ENCODE data around the gene CXorf38. TPM values are rescaled to one million over a fixed set of nuclear protein-coding genes. Genes with fewer than 3 reads are reported as not detected.

CXorf38 gene
- total RNA-seq, 1 donor, result 29.8 TPM

- no peaks in the 10 kb centered on the region for H3K9me3 ChIP-seq (ENCODE audit: low read depth, low read length)
- H3K4me1 ChIP-seq (ENCODE audit: insufficient read depth, low read length), result peaks cover 7% of the 10 kb centered on the region
- H3K27me3 ChIP-seq (ENCODE audit: insufficient read depth, low read length), result no peaks in the 10 kb centered on the region
- H3K4me3 ChIP-seq (ENCODE audit: low read length), result no peak overlapping the region
Observed at GRCh38 chrX:40651620-40652223, 4.4 kb upstream of the CXorf38 start.

- H3K4me3 ChIP-seq (ENCODE audit: low read length), result peak overlapping the region; percentile 80
- peaks cover 32% of the 10 kb centered on the region for H3K4me1 ChIP-seq (ENCODE audit: insufficient read depth, low read length)
- no peaks in the 10 kb centered on the region for H3K27me3 ChIP-seq (ENCODE audit: insufficient read depth, low read length)
- no peaks in the 10 kb centered on the region for H3K9me3 ChIP-seq (ENCODE audit: low read depth, low read length)
Observed at GRCh38 chrX:40646489-40647306, 663 bp downstream of the CXorf38 start.

DNA sequence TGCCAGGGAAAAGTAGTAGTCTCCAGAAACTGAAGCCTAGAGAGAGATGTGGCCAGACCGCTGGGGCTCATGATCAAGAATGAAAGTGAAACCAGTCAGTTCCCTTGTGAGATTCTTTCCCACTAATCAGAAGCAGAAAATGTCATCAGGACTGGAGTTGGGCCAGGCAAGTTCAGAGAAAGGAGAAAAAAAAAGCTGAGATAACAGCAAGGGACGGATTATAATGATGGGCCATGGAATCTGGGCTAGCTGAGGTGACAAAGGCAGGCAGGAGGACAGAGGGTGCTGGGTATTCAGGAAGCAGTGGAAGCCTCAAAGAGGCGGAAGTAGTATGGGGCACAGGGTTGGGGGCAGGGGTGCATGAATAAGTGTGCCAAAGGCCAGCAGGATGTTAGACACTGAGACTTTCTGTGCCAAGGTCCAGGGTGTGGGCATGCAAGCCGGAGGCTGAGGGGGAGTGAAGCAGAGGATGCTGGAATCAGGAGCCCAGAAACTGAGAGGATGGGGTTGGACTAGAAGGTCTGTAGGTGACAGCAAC, 2.5 kb downstream of the CXorf38 start:
- H3K27me3 ChIP-seq (ENCODE audit: insufficient read depth, low read length), result no peaks in the 10 kb centered on the region
- no peaks in the 10 kb centered on the region for H3K9me3 ChIP-seq (ENCODE audit: low read depth, low read length)
- H3K4me1 ChIP-seq (ENCODE audit: insufficient read depth, low read length), result peaks cover 47% of the 10 kb centered on the region
- H3K4me3 ChIP-seq (ENCODE audit: low read length), result peak overlapping the region; percentile 46

- Histone ChIP-seq H3K9me3 (ENCODE audit: low read depth, low read length) (no peaks in the 10 kb centered on the region), H3K4me1 (ENCODE audit: insufficient read depth, low read length) (peaks cover 48% of the 10 kb centered on the region), H3K27me3 (ENCODE audit: insufficient read depth, low read length) (no peaks in the 10 kb centered on the region), H3K4me3 (ENCODE audit: low read length) (peak overlapping the region; percentile 46)
Observed at GRCh38 chrX:40644176-40644575, 3.2 kb downstream of the CXorf38 start.

DNA sequence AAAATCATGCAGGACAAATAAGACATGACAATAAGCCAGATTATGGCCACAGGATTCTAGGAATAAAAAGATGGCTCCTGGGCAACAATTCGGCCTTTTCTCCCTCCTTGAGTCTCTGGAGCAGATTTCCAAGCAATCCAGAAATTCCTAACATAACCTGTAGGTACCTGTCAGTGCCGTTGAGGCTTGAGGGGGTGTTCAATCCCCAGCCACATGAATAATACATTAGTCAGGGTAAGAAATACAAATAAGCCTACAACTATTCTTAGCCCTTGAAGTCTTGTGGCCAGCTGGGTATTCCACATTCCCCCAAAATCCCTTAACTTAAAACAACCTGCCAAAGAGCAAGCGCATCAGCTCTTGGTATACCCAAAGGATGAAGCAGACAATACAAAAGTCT, 9.7 kb downstream of the CXorf38 start:
- H3K4me1 ChIP-seq (ENCODE audit: insufficient read depth, low read length), result peaks cover 33% of the 10 kb centered on the region
- no peaks in the 10 kb centered on the region for H3K27me3 ChIP-seq (ENCODE audit: insufficient read depth, low read length)
- H3K4me3 ChIP-seq (ENCODE audit: low read length), result no peak overlapping the region
- no peaks in the 10 kb centered on the region for H3K9me3 ChIP-seq (ENCODE audit: low read depth, low read length)

DNA sequence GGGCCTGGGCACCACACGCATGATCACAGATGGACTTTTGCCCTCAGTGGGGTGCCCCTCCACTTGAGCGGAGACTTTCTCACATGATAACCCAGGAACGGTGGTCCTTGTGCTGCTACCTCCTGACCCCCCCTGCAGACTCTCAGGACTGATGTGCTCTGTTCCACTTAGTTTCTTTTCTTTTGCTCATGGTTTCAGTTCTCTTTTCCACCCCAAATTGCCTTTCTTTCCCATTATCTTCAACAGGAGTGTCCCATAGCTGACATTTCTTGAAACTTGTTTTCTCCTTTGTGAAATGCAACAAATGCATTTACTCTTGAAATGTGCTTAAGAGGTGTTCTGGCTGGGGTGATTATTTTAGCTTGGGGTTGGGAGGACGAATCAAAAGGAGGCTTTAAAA, 15.2 kb downstream of the CXorf38 start:
- Histone ChIP-seq H3K4me1 (ENCODE audit: insufficient read depth, low read length) (peaks cover 8% of the 10 kb centered on the region), H3K4me3 (ENCODE audit: low read length) (no peak overlapping the region), H3K9me3 (ENCODE audit: low read depth, low read length) (no peaks in the 10 kb centered on the region), H3K27me3 (ENCODE audit: insufficient read depth, low read length) (no peaks in the 10 kb centered on the region)

DNA sequence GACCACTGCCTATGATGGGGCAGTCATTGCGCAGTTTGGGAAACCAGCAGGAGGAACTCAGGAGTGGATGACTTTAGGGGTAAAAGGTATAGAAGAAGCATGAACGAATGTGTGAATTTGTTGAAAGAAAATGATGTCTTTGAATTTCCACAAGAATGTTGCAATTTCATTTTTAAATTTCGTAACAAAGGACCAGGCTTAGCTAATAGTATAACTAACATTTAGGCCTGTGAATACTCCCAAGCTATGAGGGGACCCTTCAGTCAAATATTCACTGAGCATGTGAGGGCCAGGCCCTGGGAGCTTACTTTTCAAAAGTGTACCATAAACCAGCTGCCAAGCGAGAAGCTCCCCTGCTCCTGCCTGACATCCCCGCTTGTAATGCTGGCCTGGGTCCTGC, 18.9 kb downstream of the CXorf38 start:
- Histone ChIP-seq H3K9me3 (ENCODE audit: low read depth, low read length) (no peaks in the 10 kb centered on the region), H3K27me3 (ENCODE audit: insufficient read depth, low read length) (no peaks in the 10 kb centered on the region), H3K4me3 (ENCODE audit: low read length) (no peak overlapping the region), H3K4me1 (ENCODE audit: insufficient read depth, low read length) (peaks cover 7% of the 10 kb centered on the region)

DNA sequence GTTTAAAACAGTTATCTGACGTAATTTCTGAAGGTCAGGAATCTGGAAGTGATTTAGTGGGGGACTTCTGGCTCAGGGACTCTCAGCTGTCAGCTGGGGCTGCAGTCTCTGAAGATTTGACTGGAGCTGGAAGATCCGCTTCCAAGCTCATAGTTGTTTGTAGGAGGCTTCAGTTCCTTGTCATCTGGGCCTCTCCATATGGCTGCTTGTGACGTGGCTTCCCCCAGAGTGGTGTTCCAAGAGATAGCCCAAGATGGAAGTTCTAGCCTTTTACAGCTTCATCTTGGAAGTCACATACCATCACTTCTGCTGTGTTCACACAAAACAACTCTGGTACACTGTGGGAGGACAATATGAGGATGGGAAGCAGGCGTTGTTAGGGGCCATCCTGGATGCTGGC, 22.1 kb downstream of the CXorf38 start:
- no peak overlapping the region for H3K4me3 ChIP-seq (ENCODE audit: low read length)
- H3K9me3 ChIP-seq (ENCODE audit: low read depth, low read length), result no peaks in the 10 kb centered on the region
- no peaks in the 10 kb centered on the region for H3K4me1 ChIP-seq (ENCODE audit: insufficient read depth, low read length)
- no peaks in the 10 kb centered on the region for H3K27me3 ChIP-seq (ENCODE audit: insufficient read depth, low read length)

GRCh38 chrX:40623665-40624064, 23.7 kb downstream of the CXorf38 start:
- H3K27me3 ChIP-seq (ENCODE audit: insufficient read depth, low read length), result no peaks in the 10 kb centered on the region
- no peaks in the 10 kb centered on the region for H3K4me1 ChIP-seq (ENCODE audit: insufficient read depth, low read length)
- H3K9me3 ChIP-seq (ENCODE audit: low read depth, low read length), result no peaks in the 10 kb centered on the region
- no peak overlapping the region for H3K4me3 ChIP-seq (ENCODE audit: low read length)

- Histone ChIP-seq H3K27me3 (ENCODE audit: insufficient read depth, low read length) (no peaks in the 10 kb centered on the region), H3K4me3 (ENCODE audit: low read length) (no peak within 1 kb of the TSS), H3K9me3 (ENCODE audit: low read depth, low read length) (no peaks in the 10 kb centered on the region), H3K4me1 (ENCODE audit: insufficient read depth, low read length) (no peaks in the 10 kb centered on the region)
Observed at GRCh38 chrX:40623139-40623536, 24.2 kb downstream of the CXorf38 start, which contains the start of gene MPC1L. MPC1L (plus strand) TSS chrX:40623428; CDS start chrX:40623566, 138 bp downstream.

GRCh38 chrX:40622479-40623138, 24.8 kb downstream of the CXorf38 start:
- Histone ChIP-seq H3K27me3 (ENCODE audit: insufficient read depth, low read length) (no peaks in the 10 kb centered on the region), H3K4me3 (ENCODE audit: low read length) (no peak overlapping the region), H3K9me3 (ENCODE audit: low read depth, low read length) (no peaks in the 10 kb centered on the region), H3K4me1 (ENCODE audit: insufficient read depth, low read length) (no peaks in the 10 kb centered on the region)

GRCh38 chrX:40617566-40617965, 29.8 kb downstream of the CXorf38 start:
- Histone ChIP-seq H3K27me3 (ENCODE audit: insufficient read depth, low read length) (no peaks in the 10 kb centered on the region), H3K4me1 (ENCODE audit: insufficient read depth, low read length) (no peaks in the 10 kb centered on the region), H3K4me3 (ENCODE audit: low read length) (no peak overlapping the region), H3K9me3 (ENCODE audit: low read depth, low read length) (no peaks in the 10 kb centered on the region)

GRCh38 chrX:40615976-40616375, 31.4 kb downstream of the CXorf38 start:
- H3K4me3 ChIP-seq (ENCODE audit: low read length), result no peak overlapping the region
- H3K27me3 ChIP-seq (ENCODE audit: insufficient read depth, low read length), result no peaks in the 10 kb centered on the region
- H3K4me1 ChIP-seq (ENCODE audit: insufficient read depth, low read length), result no peaks in the 10 kb centered on the region
- no peaks in the 10 kb centered on the region for H3K9me3 ChIP-seq (ENCODE audit: low read depth, low read length)

DNA sequence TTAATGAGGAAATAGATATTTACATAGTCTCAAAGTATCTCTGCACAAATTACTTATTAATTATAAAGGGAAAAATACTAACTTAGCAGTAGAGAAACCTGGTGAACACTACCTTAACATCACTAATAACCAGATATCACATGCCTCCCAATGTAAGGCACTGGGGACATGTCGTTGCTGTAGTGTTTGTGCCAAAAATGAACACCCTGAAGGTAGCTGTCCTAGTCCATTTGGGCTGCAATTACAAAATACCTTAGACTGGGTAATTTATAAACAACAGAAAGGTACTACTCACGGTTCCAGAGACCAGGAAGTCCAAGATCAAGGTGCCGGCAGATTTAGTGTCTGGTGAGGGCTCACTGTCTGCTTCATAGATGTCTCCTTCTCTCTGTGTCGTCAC, 34.9 kb downstream of the CXorf38 start:
- Histone ChIP-seq H3K9me3 (ENCODE audit: low read depth, low read length) (no peaks in the 10 kb centered on the region), H3K27me3 (ENCODE audit: insufficient read depth, low read length) (no peaks in the 10 kb centered on the region), H3K4me3 (ENCODE audit: low read length) (no peak overlapping the region), H3K4me1 (ENCODE audit: insufficient read depth, low read length) (no peaks in the 10 kb centered on the region)

DNA sequence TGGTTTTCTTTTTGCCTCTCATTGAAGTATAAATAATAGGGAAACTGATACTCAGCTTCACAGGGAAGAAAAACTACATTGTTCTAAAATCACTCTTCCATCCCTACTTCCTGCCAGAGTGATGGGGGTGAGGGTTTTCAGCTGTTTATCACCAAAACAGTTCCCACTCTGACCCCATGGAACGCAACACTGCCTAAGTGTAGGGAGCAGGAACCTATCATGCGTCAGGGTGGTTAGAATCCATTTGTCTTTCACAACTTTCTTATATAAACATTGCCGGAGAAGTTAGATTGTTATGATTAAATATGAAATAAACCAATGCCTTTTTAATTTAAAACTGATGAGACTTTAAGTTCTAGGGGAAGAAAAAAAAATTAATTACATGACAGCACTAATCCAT, 40.0 kb downstream of the CXorf38 start:
- Histone ChIP-seq H3K4me3 (ENCODE audit: low read length) (no peak overlapping the region), H3K4me1 (ENCODE audit: insufficient read depth, low read length) (no peaks in the 10 kb centered on the region), H3K27me3 (ENCODE audit: insufficient read depth, low read length) (no peaks in the 10 kb centered on the region), H3K9me3 (ENCODE audit: low read depth, low read length) (no peaks in the 10 kb centered on the region)
